ENCODE data around the gene ARHGAP40. TPM values are rescaled to one million over a fixed set of nuclear protein-coding genes. Genes with fewer than 3 reads are reported as not detected.

Gene ARHGAP40
- total and polyA plus RNA-seq, 2 of the 8 experiments (the other 6 are each of a cell fraction or from before 2014, with no cell fraction given): 0.74 to 1.4 TPM

DNA sequence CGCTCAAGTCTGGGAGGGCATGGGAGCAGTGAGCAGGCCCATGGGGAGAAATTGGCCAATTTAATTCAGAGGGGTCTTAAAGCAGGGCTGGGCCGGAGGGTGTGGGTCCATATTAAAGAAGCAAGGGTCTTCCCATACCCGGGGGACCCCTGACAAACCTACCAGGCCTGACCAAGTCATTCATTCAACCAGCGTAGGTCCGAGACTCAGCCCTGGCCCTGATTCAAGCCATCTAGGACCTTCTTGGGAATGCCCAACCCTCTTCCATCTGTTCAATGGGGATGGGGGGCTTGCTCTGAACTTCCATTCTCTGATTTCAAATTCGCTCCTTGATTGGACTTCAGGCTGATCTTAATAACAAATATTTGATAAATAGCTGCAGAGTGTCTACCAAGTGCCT is 13.3 kb upstream of the ARHGAP40 start:
- no peak for TF ChIP-seq KDM1A (IDR thresholded peaks at IDR 0.05; ENCODE audit: borderline replicate concordance, low read length)
- no peak for TF ChIP-seq CEBPB (IDR thresholded peaks at IDR 0.05; ENCODE audit: low read depth, low read length)
- no peak for TF ChIP-seq HDAC6 (IDR thresholded peaks at IDR 0.05; ENCODE audit: low read depth, low read length)
- TF ChIP-seq CBX5 (IDR thresholded peaks at IDR 0.05; ENCODE audit: low read depth, low read length): no peak
- no peak for TF ChIP-seq EZH2 (IDR thresholded peaks at IDR 0.05; ENCODE audit: low read depth, low read length, severe bottlenecking)
- TF ChIP-seq GABPA (IDR thresholded peaks at IDR 0.05; ENCODE audit: borderline replicate concordance, insufficient read depth, low read length): no peak
- no peak for TF ChIP-seq CTBP2 (IDR thresholded peaks at IDR 0.05; ENCODE audit: borderline replicate concordance, insufficient read depth, insufficient read length, low read length)
- no peak for TF ChIP-seq SAP30 (IDR thresholded peaks at IDR 0.05; ENCODE audit: insufficient read depth, insufficient replicate concordance, low read length)
- TF ChIP-seq RFX5 (IDR thresholded peaks at IDR 0.05; ENCODE audit: borderline replicate concordance, low read depth, low read length): no peak
- no peak for TF ChIP-seq SP4 (IDR thresholded peaks at IDR 0.05; ENCODE audit: low read length)
- no peak for TF ChIP-seq CHD2 (IDR thresholded peaks at IDR 0.05; ENCODE audit: low read length)
- no peak for TF ChIP-seq SIRT6 (IDR thresholded peaks at IDR 0.05; ENCODE audit: low read length)
- no peak for TF ChIP-seq RXRA (IDR thresholded peaks at IDR 0.05; ENCODE audit: insufficient read depth, low read depth, low read length)

More for the DNA sequence above, 13.3 kb upstream of the ARHGAP40 start:
- 97% methylated on average over 6 of the region's 6 CpGs; no CpG with 5 or more reads in 1 of the 2 experiments for WGBS, 2 experiments (ENCODE audit: extremely low coverage in 1 of 2, insufficient coverage in 1 of 2, insufficient read length in 1 of 2, insufficient replicate concordance in 2 of 2, low coverage in 1 of 2, low lambda C conversion rate in 2 of 2, missing lambda C conversion rate in 1 of 2)
- no peak overlapping the region for H3K4ac ChIP-seq (replicated peaks; ENCODE audit: insufficient read length, low read depth, low read length)
- FAIRE-seq (no peak), DNase-seq (ENCODE audit: low read depth in 1 of 2, low spot score in 2 of 2) (no peak)
- H2BK120ac ChIP-seq (replicated peaks; ENCODE audit: low read depth, low read length): no peak overlapping the region
- H4K8ac ChIP-seq (ENCODE audit: extremely low read depth, insufficient read depth, low read length): no peak overlapping the region
- no peak overlapping the region for H2AK5ac ChIP-seq (ENCODE audit: low read depth, low read length)
- no peak overlapping the region for H3K18ac ChIP-seq (ENCODE audit: extremely low read depth, low read length)
- H3K4me1 ChIP-seq (replicated peaks in 1 of 4; ENCODE audit: control insufficient read depth in 3 of 4, insufficient read depth in 4 of 4, low read length in 3 of 4): peaks cover 0 to 12% (median 4%) of the 10 kb centered on the region in 4 experiments; a peak in 3 of 7 replicates
- POLR2A ChIA-PET (ENCODE audit: partially characterized antibody): no interaction called here
- no peak overlapping the region for H3K4me2 ChIP-seq (ENCODE audit: insufficient read depth in 1 of 2, low read depth in 2 of 2, low read length in 2 of 2)
- H4K20me1 ChIP-seq (replicated peaks in 1 of 2; ENCODE audit: control insufficient read depth in 1 of 2, insufficient read depth in 2 of 2, low read length in 2 of 2): peaks cover 0 to 6% of the 10 kb centered on the region in 2 experiments
- no peaks in the 10 kb centered on the region for H3K9me3 ChIP-seq (ENCODE audit: insufficient read depth in 2 of 2, low read depth in 1 of 2, low read length in 1 of 2)
- H3K36me3 ChIP-seq (ENCODE audit: control insufficient read depth in 2 of 4, insufficient read depth in 4 of 4, low read length in 3 of 4): no peaks in the 10 kb centered on the region
- H3K79me1 ChIP-seq (ENCODE audit: low read depth, low read length): no peaks in the 10 kb centered on the region; the same call in 1 of the 2 replicates
- H3K23me2 ChIP-seq (ENCODE audit: low read depth, low read length): peaks cover 11% of the 10 kb centered on the region
- H2BK20ac ChIP-seq (ENCODE audit: low read length): no peak overlapping the region
- H2BK12ac ChIP-seq (ENCODE audit: low read depth, low read length): no peak overlapping the region
- no peaks in the 10 kb centered on the region for H3K79me2 ChIP-seq (ENCODE audit: control insufficient read depth in 1 of 2, insufficient read depth in 2 of 2, low read length in 2 of 2)
- H2BK5ac ChIP-seq (ENCODE audit: low read depth, low read length): no peak overlapping the region
- H4K91ac ChIP-seq (replicated peaks; ENCODE audit: insufficient read length, low read length): no peak overlapping the region
- H3K9ac ChIP-seq (replicated peaks in 1 of 4; ENCODE audit: extremely low read depth in 1 of 4, low read depth in 3 of 4, low read length in 3 of 4): no peak overlapping the region
- CTCF ChIA-PET (ENCODE audit: partially characterized antibody): interaction anchor here (0.8 kb wide), 1 partner anchor 28 kb away, joined by 3 read pairs; no protein-coding TSS in a partner anchor
- no peak overlapping the region for H3K27ac ChIP-seq (ENCODE audit: low read depth, low read length)
- H2BK15ac ChIP-seq (ENCODE audit: low read length): no peak overlapping the region
- no peak overlapping the region for H3K23ac ChIP-seq (ENCODE audit: insufficient read length)
- H3K27me3 ChIP-seq (replicated peaks in 1 of 4; ENCODE audit: control insufficient read depth in 3 of 4, extremely low read depth in 1 of 4, insufficient read depth in 3 of 4, low read length in 3 of 4): no peaks in the 10 kb centered on the region
- no peak overlapping the region for H3K14ac ChIP-seq (ENCODE audit: insufficient read length)
- no peak overlapping the region for H4K5ac ChIP-seq (ENCODE audit: insufficient read length, low read depth, low read length)
- no peak overlapping the region for H2AFZ ChIP-seq (ENCODE audit: low read length)
- H3K4me3 ChIP-seq (ENCODE audit: extremely low read depth in 1 of 4, insufficient read depth in 2 of 4, low read depth in 3 of 4, low read length in 4 of 4): no peak overlapping the region
- no peak overlapping the region for H3K56ac ChIP-seq (replicated peaks; ENCODE audit: insufficient read length, low read depth, low read length)

Data from H1 (cell line).